GM21360 (cell line): Measurements from ENCODE around the gene GATAD1.
"Not testable (repeated sequence)": the region's sequence is repeated elsewhere in the genome, so short reads cannot be mapped to it uniquely, and the experiment has no call there.

Experiments used
- ATAC-seq: cut with Tn5 transposase; IDR thresholded peaks from one replicate; pipeline ENCODE4 v1.9.1; 2021; ENCODE audit warnings: mild to moderate bottlenecking, moderate library complexity; ENCODE audit not compliant: unreplicated experiment

GATAD1 gene

GRCh38 chr7:92447345-92448204 is at the start of gene GATAD1:
GATAD1 (plus strand) TSS chr7:92447482; CDS start chr7:92447730, 248 bp downstream.
- peak; percentile 84 for ATAC-seq

- ATAC-seq, result no peak
Measured at GRCh38 chr7:92397542-92397941, 49.7 kb upstream of the GATAD1 start.

- ATAC-seq, result no peak
Measured at GRCh38 chr7:92400013-92400412, 47.3 kb upstream of the GATAD1 start.

GRCh38 chr7:92402920-92403759 is 44.1 kb upstream of the GATAD1 start:
- ATAC-seq, result no peak

- no peak for ATAC-seq
Measured at GRCh38 chr7:92403760-92404074, 43.6 kb upstream of the GATAD1 start.

- ATAC-seq, result no peak
Measured at GRCh38 chr7:92404170-92404614, 43.1 kb upstream of the GATAD1 start.

GRCh38 chr7:92409357-92409756 is 37.9 kb upstream of the GATAD1 start:
- ATAC-seq, result no peak

- not testable (repeated sequence) for ATAC-seq
Measured at GRCh38 chr7:92410162-92410561, 37.1 kb upstream of the GATAD1 start.

GRCh38 chr7:92412745-92413144 is 34.5 kb upstream of the GATAD1 start:
- ATAC-seq, result no peak

- ATAC-seq, result no peak
Measured at GRCh38 chr7:92413550-92413949, 33.7 kb upstream of the GATAD1 start.

GRCh38 chr7:92415225-92415624 is 32.1 kb upstream of the GATAD1 start:
- no peak for ATAC-seq

GRCh38 chr7:92417913-92418312 is 29.4 kb upstream of the GATAD1 start:
- no peak for ATAC-seq

GRCh38 chr7:92421676-92422435 is 25.4 kb upstream of the GATAD1 start:
- no peak for ATAC-seq

- ATAC-seq, result no peak
Measured at GRCh38 chr7:92422926-92423325, 24.4 kb upstream of the GATAD1 start.

- ATAC-seq, result no peak
Measured at GRCh38 chr7:92423710-92424131, 23.6 kb upstream of the GATAD1 start.

GRCh38 chr7:92425311-92425947 is 21.9 kb upstream of the GATAD1 start:
- no peak for ATAC-seq

GRCh38 chr7:92427193-92427592 is 20.1 kb upstream of the GATAD1 start:
- no peak for ATAC-seq

- no peak for ATAC-seq
Measured at GRCh38 chr7:92432299-92432946, 14.9 kb upstream of the GATAD1 start.

- ATAC-seq, result no peak
Measured at GRCh38 chr7:92433019-92433418, 14.3 kb upstream of the GATAD1 start.

GRCh38 chr7:92435542-92435941 is 11.7 kb upstream of the GATAD1 start:
- no peak for ATAC-seq
